Calu3 (cell line): ENCODE data around the gene RUNX2. TPM values are rescaled to one million over a fixed set of nuclear protein-coding genes. Genes with fewer than 3 reads are reported as not detected.

Experiments
- BruUV-seq: library from RNA; stranded (reverse); fragments of 400-500 nt; replicated peaks from 2 replicates; lab custom pipeline; 2021; lab: Mats Ljungman, UMichigan
- CTCF ChIA-PET: fragments of 300-600 bp; sonication (Branson Sonifier 250); formaldehyde crosslinking; loops from one replicate; lab custom pipeline; 2022; ENCODE audit warnings: antibody characterized with exemption; lab: Charles Lee
- DNase-seq: peaks from one replicate; pipeline ENCODE4 v3.0.0; 2022
- H3K27ac Mint-ChIP-seq: one replicate; pipeline ENCODE4 v1.8.0; 2022; ENCODE audit warnings: mixed read lengths; ENCODE audit not compliant: unreplicated experiment
- H3K27me3 Mint-ChIP-seq: one replicate; pipeline ENCODE4 v1.8.0; 2022; ENCODE audit warnings: mixed read lengths; ENCODE audit not compliant: unreplicated experiment
- H3K36me3 Mint-ChIP-seq: one replicate; pipeline ENCODE4 v1.8.0; 2022; ENCODE audit warnings: mild to moderate bottlenecking, moderate library complexity, mixed read lengths; ENCODE audit not compliant: insufficient read depth, unreplicated experiment
- H3K4me1 Mint-ChIP-seq: one replicate; pipeline ENCODE4 v1.8.0; 2022; ENCODE audit warnings: mild to moderate bottlenecking, low read depth, mixed read lengths; ENCODE audit not compliant: unreplicated experiment
- H3K4me3 Mint-ChIP-seq: one replicate; pipeline ENCODE4 v1.8.0; 2022; ENCODE audit warnings: mild to moderate bottlenecking, low read depth, moderate library complexity, mixed read lengths; ENCODE audit not compliant: unreplicated experiment
- H3K9me3 Mint-ChIP-seq: one replicate; pipeline ENCODE4 v1.8.0; 2022; ENCODE audit warnings: low read depth, mixed read lengths; ENCODE audit not compliant: unreplicated experiment
- CTCF ChIP-seq: fragments of 200-600 bp; IDR thresholded peaks from one replicate; pipeline ENCODE4 v1.8.0; 2022; ENCODE audit warnings: antibody characterized with exemption; ENCODE audit not compliant: unreplicated experiment
- intact Hi-C: fragments of 100-400 bp; cut with micrococcal nuclease; formaldehyde crosslinking; loops from one replicate; pipeline ENCODE4 v1.10.0; 2022; ENCODE audit not compliant: unreplicated experiment
- total RNA-seq: library from RNA; stranded (reverse); gene quantifications from 2 replicates; pipeline ENCODE4 v1.2.3, GENCODE V29; 2022

RUNX2 gene
- total RNA-seq, 1 experiment from 2014 or later: 0.54 TPM

- CTCF ChIA-PET: no interaction called here
- no peaks in the 10 kb centered on the region for H3K36me3 Mint-ChIP-seq
- H3K4me1 Mint-ChIP-seq: no peaks in the 10 kb centered on the region
- no peak overlapping the region for H3K4me3 Mint-ChIP-seq
- DNase-seq: no peak
- H3K9me3 Mint-ChIP-seq: no peaks in the 10 kb centered on the region
- intact Hi-C loops: no loop called here
- TF ChIP-seq CTCF: no peak
- H3K27ac Mint-ChIP-seq: no peak overlapping the region
- BruUV-seq: no TSS peak
- H3K27me3 Mint-ChIP-seq: peaks cover 20% of the 10 kb centered on the region
These were observed 333.5 kb downstream of the RUNX2 start for GRCh38 chr6:45661661-45662060.

DNA sequence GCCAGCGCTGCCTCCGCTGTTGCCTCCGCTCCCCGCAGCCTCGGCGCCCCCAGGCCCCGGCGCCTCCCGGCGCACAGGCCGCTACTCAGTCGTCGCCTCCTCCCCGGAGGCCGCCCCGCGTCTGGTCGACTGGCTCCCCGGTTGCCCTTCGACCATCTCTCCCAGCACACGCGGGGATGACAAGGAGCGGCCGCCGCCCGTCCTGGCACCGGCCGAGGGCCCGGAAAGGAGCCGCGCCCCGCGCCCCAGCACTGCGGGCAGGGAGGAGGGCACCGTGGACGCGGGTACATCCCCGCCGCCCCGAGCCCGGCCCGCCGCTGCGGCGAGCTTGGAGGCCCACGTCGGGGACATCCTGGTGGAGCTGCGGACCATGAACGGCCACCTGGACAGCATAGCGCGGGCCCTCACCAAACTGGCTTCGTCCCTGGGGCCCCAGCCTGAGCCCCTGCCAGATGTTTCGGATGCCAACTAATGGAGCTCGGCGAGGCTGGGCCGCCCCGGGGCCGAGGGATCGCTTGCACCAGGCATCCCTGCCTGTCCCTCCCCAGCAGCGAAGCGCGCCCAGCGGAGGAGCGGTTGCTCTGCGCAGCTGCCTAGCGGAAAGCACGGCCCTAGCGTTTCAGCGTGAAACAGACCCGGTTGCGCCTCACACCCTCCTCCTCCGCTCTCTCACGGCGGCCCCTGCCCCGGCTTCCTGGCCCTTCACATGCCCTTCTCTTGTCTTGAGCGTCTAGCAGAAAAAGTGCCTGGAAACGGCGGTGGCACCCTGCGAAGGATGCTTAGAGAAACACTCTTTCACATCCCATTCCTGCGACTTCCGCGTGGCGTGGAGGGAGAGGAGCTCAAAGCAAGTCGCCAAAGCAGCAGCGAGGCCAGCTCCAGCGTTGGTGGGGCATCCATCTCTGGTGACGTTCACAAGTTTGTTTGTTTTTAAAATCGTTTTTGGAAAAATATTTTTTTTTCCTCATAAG lies 335.4 kb downstream of the RUNX2 start:
- H3K4me3 Mint-ChIP-seq: no peak overlapping the region

GRCh38 chr6:45664707-45665106 lies 336.6 kb downstream of the RUNX2 start:
- no TSS peak for BruUV-seq
- no peak overlapping the region for H3K4me3 Mint-ChIP-seq
- no peak for DNase-seq
- intact Hi-C loops: no loop called here
- no peaks in the 10 kb centered on the region for H3K9me3 Mint-ChIP-seq
- CTCF ChIA-PET: interaction anchor here (0.6 kb wide), 1 partner anchor 1170 kb away, joined by 4 read pairs; no protein-coding TSS in a partner anchor
- H3K27ac Mint-ChIP-seq: no peak overlapping the region
- no peak for TF ChIP-seq CTCF
- H3K27me3 Mint-ChIP-seq: peaks cover 20% of the 10 kb centered on the region
- H3K36me3 Mint-ChIP-seq: no peaks in the 10 kb centered on the region
- H3K4me1 Mint-ChIP-seq: no peaks in the 10 kb centered on the region

More for the DNA sequence above, 335.4 kb downstream of the RUNX2 start:
- no peaks in the 10 kb centered on the region for H3K4me1 Mint-ChIP-seq
- BruUV-seq: no TSS peak
- no peaks in the 10 kb centered on the region for H3K9me3 Mint-ChIP-seq
- no peaks in the 10 kb centered on the region for H3K36me3 Mint-ChIP-seq
- no peak for DNase-seq
- no peak overlapping the region for H3K27ac Mint-ChIP-seq
- H3K27me3 Mint-ChIP-seq: peaks cover 20% of the 10 kb centered on the region
- CTCF ChIA-PET: no interaction called here
- intact Hi-C loops: no loop called here
- no peak for TF ChIP-seq CTCF

GRCh38 chr6:45665859-45666258 lies 337.7 kb downstream of the RUNX2 start:
- CTCF ChIA-PET: no interaction called here
- Mint-ChIP-seq H3K27ac (no peak overlapping the region), H3K36me3 (no peaks in the 10 kb centered on the region), H3K4me1 (no peaks in the 10 kb centered on the region), H3K9me3 (no peaks in the 10 kb centered on the region), H3K27me3 (peaks cover 20% of the 10 kb centered on the region), H3K4me3 (no peak overlapping the region)
- no peak for TF ChIP-seq CTCF
- DNase-seq: no peak
- intact Hi-C loops: no loop called here
- no TSS peak for BruUV-seq
